PFSK-1 (cell line): ENCODE data around the gene ASXL2.

ENCODE experiments used
- FOXP2 ChIP-seq: optimal IDR thresholded peaks from 2 replicates; pipeline ENCODE3; 2011; ENCODE audit warnings: borderline replicate concordance, control low read depth, inconsistent platforms; ENCODE audit not compliant: insufficient read depth; ENCODE audit errors: extremely low read length, extremely low read depth
- POLR2AphosphoS5 ChIP-seq: IDR thresholded peaks from 2 replicates; pipeline ENCODE4 v1.6.1; 2012; ENCODE audit warnings: low read depth, mild to moderate bottlenecking, control low read depth, low read length, moderate library complexity
- REST ChIP-seq, 2 experiments: IDR thresholded peaks; 2 replicates each; pipeline versions ENCODE4 v1.6.1 to v1.8.0; 2011 to 2012; ENCODE audit warnings: low read depth in 2 of 2, low read length in 2 of 2, control low read depth in 1 of 2, inconsistent platforms in 1 of 2, mild to moderate bottlenecking in 1 of 2, moderate library complexity in 1 of 2; ENCODE audit not compliant: insufficient read depth in 1 of 2
- SIN3A ChIP-seq: IDR thresholded peaks from 2 replicates; pipeline ENCODE4 v1.6.1; 2012; ENCODE audit warnings: mild to moderate bottlenecking, low read length, moderate library complexity, borderline replicate concordance; ENCODE audit not compliant: insufficient read depth
- TAF1 ChIP-seq: IDR thresholded peaks from 2 replicates; pipeline ENCODE4 v1.6.1; 2012; ENCODE audit warnings: low read length, control low read depth, borderline replicate concordance; ENCODE audit not compliant: insufficient read depth

Gene ASXL2

GRCh38 chr2:25797620-25798488 lies 80.4 kb downstream of the ASXL2 start:
- TF ChIP-seq POLR2AphosphoS5 (no peak), FOXP2 (no peak), SIN3A (no peak), REST (IDR thresholded peaks at IDR 0.05; ENCODE audit: insufficient read depth in 1 of 2, low read depth in 2 of 2, low read length in 2 of 2) (no peak), TAF1 (no peak)

- TF ChIP-seq SIN3A (no peak), REST (IDR thresholded peaks at IDR 0.05; ENCODE audit: insufficient read depth in 1 of 2, low read depth in 2 of 2, low read length in 2 of 2) (no peak), FOXP2 (no peak), TAF1 (no peak), POLR2AphosphoS5 (no peak)
Measured at GRCh38 chr2:25794544-25795276, 83.6 kb downstream of the ASXL2 start.

- TF ChIP-seq POLR2AphosphoS5 (no peak), FOXP2 (no peak), TAF1 (no peak), REST (IDR thresholded peaks at IDR 0.05; ENCODE audit: insufficient read depth in 1 of 2, low read depth in 2 of 2, low read length in 2 of 2) (no peak), SIN3A (no peak)
Measured at GRCh38 chr2:25790074-25790790, 88.1 kb downstream of the ASXL2 start.

GRCh38 chr2:25788457-25788856 lies 89.8 kb downstream of the ASXL2 start:
- TF ChIP-seq POLR2AphosphoS5, result no peak

GRCh38 chr2:25787020-25787419 lies 91.3 kb downstream of the ASXL2 start:
- TF ChIP-seq SIN3A (no peak), FOXP2 (no peak), POLR2AphosphoS5 (no peak), TAF1 (no peak), REST (IDR thresholded peaks at IDR 0.05; ENCODE audit: insufficient read depth in 1 of 2, low read depth in 2 of 2, low read length in 2 of 2) (no peak)
